Nephron progenitor cell (in vitro differentiated cells): Measurements from ENCODE around the gene CGNL1.

Source experiments
- DNase-seq: peaks from one replicate; pipeline ENCODE4 v3.0.0; 2021
- H3K27ac Mint-ChIP-seq: 2 replicates; pipeline ENCODE4 v1.8.0; 2021; ENCODE audit warnings: mild to moderate bottlenecking, moderate library complexity, mixed read lengths
- H3K27me3 Mint-ChIP-seq: 2 replicates; pipeline ENCODE4 v1.8.0; 2021; ENCODE audit warnings: mild to moderate bottlenecking, low read depth, mixed read lengths; ENCODE audit not compliant: poor library complexity
- H3K36me3 Mint-ChIP-seq: 2 replicates; pipeline ENCODE4 v1.8.0; 2021; ENCODE audit warnings: low read depth, mixed read lengths
- H3K4me1 Mint-ChIP-seq: 2 replicates; pipeline ENCODE4 v1.8.0; 2021; ENCODE audit warnings: mixed read lengths
- H3K4me3 Mint-ChIP-seq: 2 replicates; pipeline ENCODE4 v1.8.0; 2021; ENCODE audit warnings: mild to moderate bottlenecking, moderate library complexity, mixed read lengths
- H3K9me3 Mint-ChIP-seq: 2 replicates; pipeline ENCODE4 v1.8.0; 2021; ENCODE audit warnings: mild to moderate bottlenecking, moderate library complexity, mixed read lengths
- CTCF ChIP-seq: fragments of 200-600 bp; sonication (generic); IDR thresholded peaks from 2 replicates; pipeline ENCODE4 v1.5.0; 2021; ENCODE audit warnings: antibody characterized with exemption

Gene CGNL1

GRCh38 chr15:57533448-57533799 is 157.1 kb downstream of the CGNL1 start:
- Mint-ChIP-seq H3K4me3 (no peak overlapping the region), H3K27ac (no peak overlapping the region), H3K36me3 (peaks cover 12% of the 10 kb centered on the region), H3K9me3 (peaks cover 9% of the 10 kb centered on the region), H3K4me1 (peaks cover 79% of the 10 kb centered on the region), H3K27me3 (peaks cover 6% of the 10 kb centered on the region)
- TF ChIP-seq CTCF = no peak
- no peak for DNase-seq

GRCh38 chr15:57534281-57534680 is 158.0 kb downstream of the CGNL1 start:
- Mint-ChIP-seq H3K27me3 (peaks cover 3% of the 10 kb centered on the region), H3K9me3 (peaks cover 9% of the 10 kb centered on the region), H3K4me1 (peaks cover 85% of the 10 kb centered on the region), H3K27ac (no peak overlapping the region), H3K36me3 (peaks cover 12% of the 10 kb centered on the region), H3K4me3 (no peak overlapping the region)
- TF ChIP-seq CTCF = no peak
- no peak for DNase-seq

GRCh38 chr15:57537072-57537471 is 160.8 kb downstream of the CGNL1 start:
- peaks cover 3% of the 10 kb centered on the region for H3K27me3 Mint-ChIP-seq
- peaks cover 21% of the 10 kb centered on the region for H3K9me3 Mint-ChIP-seq
- DNase-seq = no peak
- peaks cover 22% of the 10 kb centered on the region for H3K36me3 Mint-ChIP-seq
- H3K4me3 Mint-ChIP-seq = no peak overlapping the region
- TF ChIP-seq CTCF = no peak
- H3K4me1 Mint-ChIP-seq = peaks cover 72% of the 10 kb centered on the region
- no peak overlapping the region for H3K27ac Mint-ChIP-seq

GRCh38 chr15:57537488-57538264 is 161.4 kb downstream of the CGNL1 start:
- Mint-ChIP-seq H3K4me1 (peaks cover 70% of the 10 kb centered on the region), H3K9me3 (peaks cover 21% of the 10 kb centered on the region), H3K27me3 (peaks cover 3% of the 10 kb centered on the region), H3K27ac (no peak overlapping the region), H3K36me3 (peaks cover 22% of the 10 kb centered on the region), H3K4me3 (no peak overlapping the region)
- no peak for TF ChIP-seq CTCF
- DNase-seq = no peak

GRCh38 chr15:57538265-57538529 is 161.9 kb downstream of the CGNL1 start:
- TF ChIP-seq CTCF = no peak
- Mint-ChIP-seq H3K36me3 (peaks cover 22% of the 10 kb centered on the region), H3K4me1 (peaks cover 67% of the 10 kb centered on the region), H3K27me3 (peaks cover 3% of the 10 kb centered on the region), H3K9me3 (peaks cover 21% of the 10 kb centered on the region), H3K27ac (no peak overlapping the region), H3K4me3 (no peak overlapping the region)
- no peak for DNase-seq

- peaks cover 68% of the 10 kb centered on the region for H3K4me1 Mint-ChIP-seq
- no peak for DNase-seq
- TF ChIP-seq CTCF = no peak
- H3K27ac Mint-ChIP-seq = no peak overlapping the region
- peaks cover 21% of the 10 kb centered on the region for H3K9me3 Mint-ChIP-seq
- H3K27me3 Mint-ChIP-seq = peaks cover 6% of the 10 kb centered on the region
- peaks cover 22% of the 10 kb centered on the region for H3K36me3 Mint-ChIP-seq
- no peak overlapping the region for H3K4me3 Mint-ChIP-seq
These were observed 162.5 kb downstream of the CGNL1 start for GRCh38 chr15:57538821-57539220.
